D341Med (cell line): ENCODE results near the gene PRKAR1A.
"Not testable (repeated sequence)": the region's sequence is repeated elsewhere in the genome, so short reads cannot be mapped to it uniquely, and the experiment has no call there.

ENCODE experiments used
- DNase-seq: peaks from one replicate; pipeline ENCODE4 v3.0.0; 2012; ENCODE audit warnings: low spot score

The PRKAR1A gene

DNA sequence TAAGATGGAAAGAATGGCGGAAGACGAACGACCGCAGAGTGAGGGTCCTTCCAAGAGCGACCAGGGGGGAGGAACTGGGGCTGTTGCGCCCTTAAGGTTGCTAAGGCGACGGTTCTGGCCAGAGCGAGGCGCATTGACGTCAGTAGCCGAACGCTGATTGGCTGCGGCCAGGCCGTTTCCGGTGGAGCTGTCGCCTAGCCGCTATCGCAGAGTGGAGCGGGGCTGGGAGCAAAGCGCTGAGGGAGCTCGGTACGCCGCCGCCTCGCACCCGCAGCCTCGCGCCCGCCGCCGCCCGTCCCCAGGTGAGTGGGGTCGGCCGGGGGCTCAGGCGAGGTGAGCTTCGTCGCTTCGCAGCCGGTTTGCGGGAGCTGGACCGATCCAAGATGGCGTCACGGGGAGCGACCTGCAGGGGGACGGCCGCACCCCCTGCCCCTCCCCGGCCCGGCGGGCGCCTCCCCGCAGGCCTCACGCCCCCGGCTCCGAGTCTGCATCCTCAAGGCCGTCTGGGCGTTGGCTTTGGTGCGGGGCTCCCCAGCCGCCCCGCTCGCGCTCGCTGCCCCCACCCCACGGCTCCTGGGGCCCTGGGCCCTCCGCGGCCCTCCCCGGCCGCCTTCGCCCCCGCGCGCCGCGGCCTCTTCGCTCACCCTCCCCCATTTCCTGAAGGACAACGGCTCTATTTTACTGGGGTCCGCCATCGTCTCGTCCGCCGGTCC lies at the start of gene PRKAR1A:
Gene PRKAR1A, plus strand, starts transcription at position 184 of the 713 bp plus-strand sequence. CDS start 2,970 bp downstream, outside the sequence.
- DNase-seq = peak; percentile 99

DNA sequence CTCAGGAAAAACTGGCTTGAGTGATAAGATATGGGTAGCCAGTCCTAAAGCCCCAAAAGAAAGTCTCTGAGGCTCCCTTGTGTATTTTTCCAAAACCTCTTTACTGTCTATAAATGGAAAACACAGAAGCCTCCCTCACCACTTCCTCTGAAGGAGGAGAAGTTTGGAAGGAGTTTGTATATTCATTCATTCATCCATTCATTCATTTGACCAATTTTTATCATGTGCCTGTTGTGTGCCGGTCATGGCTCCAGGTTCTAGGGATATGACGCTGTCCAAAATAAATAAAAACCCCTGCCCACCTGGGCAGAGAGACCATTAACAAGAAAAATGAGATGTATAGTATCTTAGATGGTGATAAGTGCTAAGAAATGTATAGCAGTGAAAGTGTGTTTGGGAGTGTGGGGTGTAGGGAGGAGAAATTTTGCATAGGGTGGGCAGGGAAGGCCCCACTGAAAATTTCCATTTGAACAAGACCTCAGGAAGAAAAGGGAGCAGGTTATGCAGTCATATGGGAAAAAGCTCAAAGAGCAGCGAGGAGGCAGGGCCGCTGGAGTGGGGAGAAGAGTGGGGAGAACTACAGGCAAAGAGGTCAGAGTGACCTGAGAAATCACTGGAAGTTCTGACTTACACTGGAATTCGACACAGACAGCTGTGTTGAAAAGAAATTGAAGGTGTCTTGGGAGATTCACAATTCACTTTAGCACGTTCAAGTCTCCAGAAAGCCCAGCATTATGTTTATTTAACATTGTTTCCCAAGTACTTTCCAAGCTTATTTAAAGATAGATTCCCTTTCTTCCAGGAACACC lies 48.8 kb upstream of the PRKAR1A start:
- no peak for DNase-seq

DNA sequence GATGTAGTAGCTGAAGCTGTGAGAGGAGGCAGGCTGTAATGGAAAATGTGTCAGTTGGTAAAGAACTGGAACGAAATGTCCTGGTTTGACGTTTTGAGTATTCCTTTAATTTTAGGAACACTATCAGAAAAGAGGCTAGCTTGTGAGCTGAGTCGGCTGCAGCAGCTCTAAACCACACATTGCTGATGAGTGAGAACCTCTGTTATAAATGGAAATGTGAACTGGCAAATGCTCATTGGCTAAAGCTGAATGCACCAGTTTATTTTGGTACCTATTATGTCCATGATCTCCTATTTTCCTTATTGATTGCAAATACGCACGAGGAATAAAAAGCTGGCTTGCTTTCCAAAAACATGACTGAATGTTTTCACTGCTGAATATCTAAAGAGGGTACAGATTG lies 43.9 kb upstream of the PRKAR1A start:
- no peak for DNase-seq

DNA sequence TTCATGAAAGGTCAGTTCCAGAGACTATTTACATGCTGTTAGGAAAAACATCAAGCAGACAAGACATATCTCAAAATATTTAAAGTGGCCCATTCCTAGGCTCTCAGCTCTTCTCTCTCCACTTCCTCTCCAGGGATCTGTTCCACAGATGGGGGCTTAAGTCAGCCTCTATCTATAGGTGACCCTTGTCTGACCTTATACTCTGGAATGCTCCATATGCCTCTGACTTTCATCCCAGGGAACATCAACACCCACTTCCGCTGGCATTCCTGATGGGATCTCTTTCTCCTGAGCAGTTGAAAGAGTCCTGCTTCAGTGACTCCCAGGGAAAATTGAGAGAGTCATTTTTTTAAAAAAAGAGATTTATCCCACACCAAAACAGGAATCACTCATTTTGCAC lies 43.4 kb upstream of the PRKAR1A start:
- no peak for DNase-seq

DNA sequence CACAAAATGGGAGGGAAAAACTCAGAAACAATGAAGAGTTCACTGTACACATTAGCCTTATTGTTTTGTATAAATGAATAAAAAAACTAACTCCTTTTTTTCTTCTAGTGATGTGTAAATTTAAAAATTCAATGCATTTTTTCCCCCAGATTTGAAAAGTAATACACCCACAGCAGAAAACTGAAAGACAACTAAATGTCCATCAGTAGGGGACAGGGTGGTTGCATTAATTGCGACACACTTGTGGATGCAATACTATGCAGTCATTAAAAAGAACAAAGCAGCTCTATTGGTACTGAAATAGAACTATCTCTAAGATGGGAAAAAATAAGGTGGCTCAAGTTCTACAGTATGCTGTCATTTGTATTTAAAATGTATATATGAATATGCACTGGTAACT lies 41.3 kb upstream of the PRKAR1A start:
- DNase-seq = no peak

DNA sequence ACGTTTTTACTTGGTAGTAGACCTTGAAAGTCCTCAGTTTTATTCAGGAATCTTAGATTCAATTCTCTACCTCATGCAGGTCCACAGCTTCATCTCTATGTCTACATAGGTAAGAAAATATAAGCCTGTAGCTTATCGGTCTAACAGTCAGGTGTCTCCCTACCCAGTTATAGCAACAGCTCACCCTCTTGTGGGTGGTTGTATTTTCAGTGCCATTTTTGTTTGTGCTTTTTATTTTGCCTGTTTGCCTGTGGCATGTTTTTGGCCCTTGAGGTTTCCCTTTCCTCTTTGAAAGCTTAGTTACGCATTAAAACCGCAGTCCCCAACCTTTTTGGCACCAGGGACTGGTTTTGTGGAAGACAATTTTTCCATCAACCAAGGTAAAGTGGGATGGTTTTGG lies 31.3 kb upstream of the PRKAR1A start:
- DNase-seq = no peak

DNA sequence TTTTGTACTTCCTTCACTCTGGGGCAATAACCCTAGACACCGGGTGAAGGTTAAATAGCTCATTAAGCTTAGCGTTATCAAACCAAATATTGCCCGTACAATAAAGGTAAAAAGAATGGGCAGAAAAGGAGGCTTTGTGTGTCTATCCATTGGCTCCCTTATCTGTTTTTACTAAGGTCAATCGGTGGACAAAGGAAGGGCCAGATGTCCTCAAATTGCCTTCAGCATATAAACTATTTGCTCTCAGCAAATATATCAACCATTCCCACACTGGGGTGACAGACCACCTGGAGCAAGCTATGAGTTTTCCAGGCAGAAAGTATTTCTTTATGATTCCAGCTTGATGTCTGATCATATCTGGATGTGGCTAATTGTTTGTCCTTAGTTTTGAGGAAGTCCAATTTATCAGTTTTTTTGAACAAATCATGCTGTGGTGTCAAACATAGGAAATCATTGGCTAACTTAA lies 29.6 kb upstream of the PRKAR1A start:
- DNase-seq = no peak

DNA sequence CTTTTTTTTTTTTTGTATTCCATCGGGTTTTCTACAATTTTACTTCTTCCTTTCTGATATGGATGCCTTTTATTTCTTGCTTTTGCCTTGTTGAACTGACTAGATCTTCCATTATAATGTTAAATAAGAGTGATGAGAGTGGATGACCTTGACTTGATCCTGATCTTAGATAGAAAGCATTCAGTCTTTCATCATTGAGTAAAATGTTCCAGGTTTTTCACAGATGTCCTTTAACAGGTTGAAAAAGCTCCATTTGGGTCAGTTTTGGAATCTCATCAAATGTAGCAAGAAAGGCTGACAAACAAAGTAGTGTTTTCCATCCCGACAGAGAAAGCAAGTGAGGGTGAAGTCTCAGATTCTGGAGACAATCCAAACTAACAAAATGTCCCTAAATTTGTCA lies 27.8 kb upstream of the PRKAR1A start:
- DNase-seq = no peak

DNA sequence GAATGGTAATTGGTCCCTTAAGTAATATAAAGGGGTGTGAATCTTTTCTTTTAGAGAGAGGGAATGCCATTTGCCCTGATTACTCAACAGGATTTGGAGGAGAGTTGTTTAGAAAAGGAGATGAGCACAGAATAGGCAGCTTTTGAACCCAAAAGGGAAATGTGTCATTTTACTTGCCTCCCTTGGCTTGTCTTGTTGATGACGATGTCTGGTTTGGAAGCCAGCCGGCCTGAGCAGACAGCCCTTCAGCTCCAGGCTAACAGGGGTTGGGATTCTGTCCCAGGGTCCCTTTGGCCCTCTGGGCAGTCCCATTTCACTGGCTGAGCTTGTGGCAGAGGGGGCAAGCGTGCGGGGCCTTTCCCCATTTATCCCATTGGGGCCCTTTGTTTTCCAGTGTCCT lies 22.3 kb upstream of the PRKAR1A start:
- no peak for DNase-seq

DNA sequence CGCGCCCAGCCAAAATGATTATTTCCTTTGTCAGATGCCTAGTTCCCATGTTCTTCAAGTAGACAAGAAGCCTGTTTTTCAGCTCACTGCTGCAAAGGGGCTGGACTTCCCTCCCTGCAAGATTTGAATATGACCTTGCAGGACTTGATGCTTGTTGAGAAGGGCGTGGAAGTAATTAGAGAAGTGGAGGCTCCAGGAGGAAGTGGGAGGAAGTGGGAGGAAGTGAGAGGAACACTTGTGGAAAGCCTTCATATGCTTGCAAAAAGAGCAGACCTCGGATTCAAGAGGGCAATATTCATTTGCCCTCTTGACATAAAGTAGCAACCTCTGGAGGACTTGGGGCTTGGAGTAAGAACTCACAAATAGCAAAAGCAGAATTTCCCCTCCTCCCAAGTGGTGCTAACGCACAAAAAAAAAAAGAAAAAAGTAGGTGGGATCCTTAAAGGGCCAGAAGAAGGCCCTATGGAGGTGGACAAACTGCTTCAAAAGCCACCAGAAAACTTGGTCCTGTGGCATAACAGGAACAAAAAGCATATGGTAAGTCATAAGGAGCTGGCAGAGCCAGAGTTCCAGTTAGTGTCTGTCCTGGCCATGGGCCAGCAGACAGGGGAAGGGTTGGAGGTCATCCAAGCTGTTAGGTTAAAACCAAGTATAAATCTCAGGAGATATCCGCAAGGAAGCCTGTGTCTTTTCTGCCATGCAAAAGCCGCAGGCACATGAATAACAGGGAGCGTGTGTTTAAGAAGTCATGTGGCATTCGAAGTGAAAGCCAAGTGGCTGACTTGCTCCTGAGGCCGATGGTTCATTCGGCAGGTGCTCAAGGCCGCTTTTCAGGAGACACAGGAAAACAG lies 20.6 kb upstream of the PRKAR1A start:
- DNase-seq = no peak

DNA sequence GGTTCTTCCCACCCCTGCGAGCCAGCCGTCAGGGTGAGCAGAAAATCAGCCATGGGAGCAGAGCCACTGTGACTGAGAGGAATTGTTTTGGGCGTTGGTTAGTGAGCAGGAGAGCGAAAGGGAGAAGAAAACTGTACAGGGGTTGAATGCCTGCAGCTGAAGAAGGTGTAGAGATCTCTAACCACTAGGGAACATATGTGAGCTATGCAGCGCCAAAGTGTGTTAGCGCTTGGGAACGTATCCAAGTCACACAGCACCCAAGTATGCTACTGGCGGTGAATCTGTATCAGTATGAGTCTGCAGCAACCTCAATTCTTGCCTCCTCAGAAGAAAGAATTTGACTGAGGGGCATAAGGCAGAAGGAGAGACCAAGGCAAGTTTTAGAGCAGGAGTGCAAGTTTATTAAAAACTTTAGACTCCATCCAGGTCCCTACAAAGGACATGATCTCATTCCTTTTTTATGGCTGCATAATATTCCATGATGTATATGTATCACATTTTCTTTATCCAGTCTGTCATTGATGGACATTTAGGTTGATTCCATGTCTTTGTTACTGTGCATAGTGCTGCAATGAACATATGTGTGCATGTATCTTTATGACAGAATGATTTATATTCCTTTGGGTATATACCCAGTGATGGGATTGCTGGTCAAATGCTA lies 19.7 kb upstream of the PRKAR1A start:
- DNase-seq = not testable (repeated sequence)

DNA sequence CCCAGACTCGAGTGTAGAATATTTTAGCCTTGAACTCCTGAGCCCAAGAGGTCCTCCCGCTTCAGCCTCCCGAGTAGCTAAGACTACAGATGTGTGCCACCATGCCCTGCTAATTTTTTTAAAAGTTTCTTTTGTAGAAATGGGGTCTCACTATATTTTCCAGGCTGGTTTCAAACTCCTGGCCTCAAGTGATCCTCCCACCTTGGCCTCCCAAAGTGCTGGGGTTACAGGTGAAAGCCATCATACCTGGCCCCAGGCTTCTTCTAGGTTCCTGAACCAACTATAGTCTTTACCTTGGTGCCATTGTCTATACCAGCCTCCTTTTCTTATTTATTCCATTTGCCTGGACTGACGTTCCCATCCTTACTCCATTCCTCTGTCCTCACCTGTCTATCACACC lies 17.1 kb upstream of the PRKAR1A start:
- DNase-seq = no peak

DNA sequence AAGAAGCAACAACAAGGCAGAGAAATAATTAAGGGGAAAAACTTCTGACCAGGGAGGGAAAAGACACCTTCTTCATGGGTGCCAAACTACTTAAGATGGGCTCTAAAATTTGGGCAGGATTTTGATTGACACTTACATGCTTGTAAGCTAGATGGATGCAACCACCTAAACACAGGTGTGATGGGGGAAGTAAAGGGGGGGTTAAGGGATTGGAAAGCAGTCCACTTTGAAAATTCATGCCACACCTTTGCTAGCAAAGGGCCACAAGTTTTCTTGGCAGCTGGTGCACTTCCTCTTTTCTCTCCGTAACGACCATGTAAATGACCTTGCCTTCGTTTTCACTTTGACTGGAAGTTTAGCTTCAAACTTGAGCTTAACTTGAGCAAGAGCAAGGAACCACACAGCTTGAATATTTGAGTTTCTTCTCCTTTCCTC lies 14.3 kb upstream of the PRKAR1A start:
- DNase-seq = no peak

DNA sequence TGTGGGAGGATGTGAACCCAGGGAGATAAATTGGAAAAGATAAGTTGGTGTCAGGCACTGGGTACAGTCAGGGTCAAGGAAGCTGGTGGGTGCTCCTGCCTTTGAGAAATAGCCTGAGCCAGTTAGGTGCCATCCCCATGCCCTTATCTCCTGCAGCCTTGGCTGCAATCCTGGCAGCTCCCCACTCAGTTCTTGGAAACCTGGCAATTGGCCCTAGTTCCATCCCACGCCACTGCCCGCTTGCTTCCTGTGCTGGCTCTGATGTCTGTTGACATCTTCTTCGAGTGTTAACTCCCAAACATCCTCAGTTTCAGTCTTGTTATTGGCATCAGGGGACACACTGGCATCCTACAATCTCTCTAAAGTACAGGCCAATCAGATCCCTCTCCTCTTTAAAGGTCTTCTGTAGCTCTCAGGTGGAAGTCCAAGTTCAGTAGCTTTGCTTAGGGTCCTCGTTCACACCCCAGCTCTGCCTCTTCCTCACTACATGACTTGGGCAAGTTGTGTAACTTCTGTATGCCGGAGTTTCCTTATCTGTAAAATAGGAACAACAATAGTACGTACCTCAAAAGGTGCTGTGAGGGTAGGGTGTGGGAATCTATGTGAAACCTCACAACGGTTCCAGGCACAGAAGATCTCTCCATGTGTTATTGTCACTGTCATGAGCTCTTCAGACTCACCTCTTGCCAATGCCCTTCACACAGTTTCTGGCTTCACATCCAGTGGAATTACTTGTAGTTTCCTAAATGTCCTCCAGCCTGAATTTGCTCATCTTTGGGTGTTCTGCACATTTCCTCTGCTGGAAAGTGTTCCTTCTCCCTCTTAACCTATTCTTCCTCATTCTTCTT lies 13.5 kb upstream of the PRKAR1A start:
- no peak for DNase-seq

DNA sequence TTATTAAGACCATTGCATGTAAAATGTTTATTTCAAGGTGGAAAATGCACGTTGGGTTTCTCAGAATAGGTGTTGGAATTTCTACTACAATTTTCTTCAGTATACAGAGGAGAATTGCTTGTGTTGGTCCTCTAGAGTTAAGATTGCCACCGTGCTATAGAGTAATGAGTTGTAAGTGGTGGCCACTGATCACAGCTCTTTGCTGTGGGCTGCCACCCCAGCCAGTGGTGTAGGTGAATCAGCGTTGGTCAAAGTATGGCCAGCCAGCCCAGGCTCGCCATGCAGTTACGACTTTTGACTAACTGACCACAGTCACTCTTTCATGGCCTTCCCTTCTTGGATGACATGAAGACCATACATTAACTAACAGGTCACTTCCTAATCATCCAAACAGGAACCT lies 12.6 kb upstream of the PRKAR1A start:
- DNase-seq = no peak

DNA sequence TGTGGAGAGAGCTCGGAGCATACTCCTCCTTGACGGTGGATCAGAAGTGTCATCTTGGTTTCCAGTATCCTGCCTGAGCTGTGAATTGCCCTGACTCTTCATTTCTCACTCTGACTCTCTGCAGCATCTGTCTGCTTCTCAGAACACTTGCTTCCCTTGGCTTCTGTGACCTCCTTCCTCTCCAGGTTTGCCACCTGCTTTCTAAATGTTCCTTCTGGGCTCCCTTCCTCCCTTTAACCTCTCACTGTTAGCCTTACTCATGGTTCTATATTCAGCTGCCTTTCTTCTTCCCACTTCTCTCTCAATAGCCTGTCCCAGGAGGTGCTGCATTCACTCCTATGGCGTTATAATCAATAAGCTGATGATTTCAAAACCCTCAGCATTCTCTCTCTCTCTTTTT lies 11.2 kb upstream of the PRKAR1A start:
- DNase-seq = no peak

DNA sequence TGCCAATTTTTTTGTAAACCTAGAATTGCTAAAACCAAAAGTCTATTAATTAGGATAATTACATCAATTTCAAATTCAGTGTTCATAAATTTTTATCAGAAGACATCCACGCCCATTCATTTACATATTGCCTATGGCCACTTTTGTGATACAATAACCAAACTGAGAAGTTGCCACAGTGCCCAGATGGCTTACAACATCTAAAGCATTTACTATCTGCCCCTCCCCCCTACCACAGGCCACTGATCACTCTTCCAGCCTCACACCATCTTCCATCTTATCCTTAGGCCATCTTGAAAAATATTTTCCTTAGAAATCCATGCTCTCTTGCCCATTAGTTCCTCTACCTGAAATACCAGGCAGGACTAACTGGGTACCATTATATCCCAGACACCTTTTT lies 6.3 kb upstream of the PRKAR1A start:
- DNase-seq = no peak

DNA sequence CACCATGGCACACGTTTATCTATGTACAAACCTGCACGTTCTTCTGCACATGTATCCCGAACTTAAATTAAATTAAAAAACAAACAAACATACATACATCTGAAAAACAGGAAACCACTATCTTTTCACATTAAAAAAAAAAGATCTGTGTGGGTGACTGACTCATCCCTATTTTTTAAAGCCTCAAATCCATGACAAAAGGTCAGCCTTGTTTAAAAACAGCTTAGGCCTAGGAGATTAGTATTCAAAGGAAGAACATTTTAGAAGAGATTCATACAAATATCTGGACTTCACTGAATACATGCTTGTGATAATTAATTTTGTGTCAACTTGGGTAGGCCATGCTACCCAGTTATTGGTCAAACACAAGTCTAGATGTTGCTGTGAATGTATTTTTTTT lies 4.7 kb upstream of the PRKAR1A start:
- DNase-seq = no peak

DNA sequence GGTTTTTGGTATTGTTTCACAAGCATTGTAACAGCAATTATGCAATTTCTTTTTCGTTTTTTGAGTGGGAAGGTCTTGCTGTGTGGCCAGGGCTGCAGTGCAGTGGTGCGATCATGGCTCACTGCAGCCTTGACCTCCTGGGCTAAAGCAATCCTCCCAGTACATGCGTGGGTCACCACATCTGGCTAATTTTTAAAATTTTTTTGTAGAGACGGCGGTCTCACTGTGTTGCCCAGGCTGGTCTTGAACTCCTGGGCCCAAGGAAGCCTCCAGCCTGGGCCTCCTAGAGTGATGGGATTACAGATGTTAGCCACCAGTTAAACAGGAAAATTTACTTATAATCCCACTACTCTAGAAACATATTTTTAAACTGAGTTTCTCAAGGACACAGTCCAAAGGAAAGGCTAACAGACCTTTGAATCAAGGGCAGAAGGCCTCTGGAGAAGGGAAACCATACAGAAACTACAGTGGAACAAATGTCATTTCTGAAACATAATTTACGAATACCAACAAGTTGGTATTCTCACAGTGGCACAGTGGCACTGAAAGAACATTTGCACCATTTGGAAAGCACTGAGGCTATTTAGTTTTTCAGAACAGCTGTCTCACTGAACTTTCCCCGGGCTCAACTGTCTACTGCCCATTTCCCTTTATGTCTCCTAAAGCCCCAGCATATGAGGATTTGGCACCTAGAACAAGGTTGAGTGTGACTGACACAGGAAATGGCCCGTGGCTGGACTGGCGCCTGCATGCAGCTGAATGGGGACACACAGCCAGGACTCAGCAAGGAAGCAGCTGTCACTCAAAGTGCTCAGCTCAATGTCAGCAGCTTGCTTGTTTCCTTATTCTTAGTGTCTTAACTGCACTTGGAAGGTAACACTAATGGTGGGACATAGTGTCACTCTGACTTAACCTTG lies 2.8 kb upstream of the PRKAR1A start:
- DNase-seq = no peak

DNA sequence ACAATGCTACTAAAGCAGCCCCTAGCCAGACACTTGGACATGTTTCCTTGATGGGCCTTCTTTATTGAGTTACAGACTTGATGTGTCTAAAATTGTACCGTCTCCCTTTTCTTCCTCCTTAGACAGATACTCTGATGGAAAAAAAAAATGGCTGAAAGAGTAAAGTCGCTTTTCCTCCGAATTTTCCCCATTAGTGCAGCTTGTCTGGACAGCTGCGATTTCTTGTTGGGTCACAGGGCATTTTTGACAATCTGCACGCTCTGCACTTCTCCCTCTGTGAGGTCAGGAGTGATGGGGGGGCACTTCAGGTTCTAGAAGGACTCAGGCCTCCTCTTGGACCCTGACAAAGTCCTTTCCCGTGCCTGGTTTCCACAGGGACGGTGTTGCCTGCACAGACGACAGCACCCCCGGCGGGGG lies 968 bp upstream of the PRKAR1A start:
- DNase-seq = no peak
